Endothelial cell of umbilical vein (primary cell): ENCODE data around the gene RRP8.

Experiments used
- EZH2 ChIP-seq: IDR thresholded peaks from 2 replicates; pipeline ENCODE4 v1.6.1; 2012; ENCODE audit warnings: borderline replicate concordance, low read depth, mild to moderate bottlenecking, moderate library complexity, low read length, inconsistent platforms; ENCODE audit not compliant: severe bottlenecking
- FOS ChIP-seq: IDR thresholded peaks from 2 replicates; pipeline ENCODE4 v1.6.1; 2011; ENCODE audit warnings: mild to moderate bottlenecking, low read length, moderate library complexity, borderline replicate concordance; ENCODE audit not compliant: insufficient read depth
- GATA2 ChIP-seq: IDR thresholded peaks from 2 replicates; pipeline ENCODE4 v1.7.0; 2011; ENCODE audit warnings: low read depth, mild to moderate bottlenecking, moderate library complexity, mixed read lengths, low read length; ENCODE audit not compliant: insufficient read length, insufficient read depth
- JUN ChIP-seq: IDR thresholded peaks from 2 replicates; pipeline ENCODE4 v1.6.1; 2011; ENCODE audit warnings: borderline replicate concordance, low read depth; ENCODE audit not compliant: insufficient read length, insufficient read depth
- MYC ChIP-seq: IDR thresholded peaks from one replicate; pipeline ENCODE4 v1.6.1; 2011; ENCODE audit warnings: mild to moderate bottlenecking, low read depth, low read length
- POLR2A ChIP-seq: IDR thresholded peaks from 2 replicates; pipeline ENCODE4 v1.6.1; 2012; ENCODE audit warnings: low read depth, mild to moderate bottlenecking, control low read depth, low read length
- POLR2AphosphoS5 ChIP-seq: IDR thresholded peaks from 2 replicates; pipeline ENCODE4 v1.6.1; 2012; ENCODE audit warnings: low read depth, mild to moderate bottlenecking, control low read depth, low read length, moderate library complexity; ENCODE audit not compliant: insufficient read depth
- TF ChIP-seq, protein P1 (sequence below): IDR thresholded peaks from 2 replicates; pipeline ENCODE4 v1.6.1; 2011; ENCODE audit not compliant: insufficient read depth, insufficient read length
- TF ChIP-seq, protein P2 (sequence below), 2 donors: IDR thresholded peaks; 1 replicate in 1 of 2; 2 replicates in 1 of 2; pipeline ENCODE4 v1.5.1; 2011; ENCODE audit warnings: low read length in 2 of 2, mild to moderate bottlenecking in 2 of 2, moderate library complexity in 2 of 2, control low read depth in 1 of 2, inconsistent platforms in 1 of 2, low read depth in 1 of 2; ENCODE audit not compliant: insufficient read depth in 1 of 2; ENCODE audit errors: extremely low read depth in 1 of 2

DNA sequence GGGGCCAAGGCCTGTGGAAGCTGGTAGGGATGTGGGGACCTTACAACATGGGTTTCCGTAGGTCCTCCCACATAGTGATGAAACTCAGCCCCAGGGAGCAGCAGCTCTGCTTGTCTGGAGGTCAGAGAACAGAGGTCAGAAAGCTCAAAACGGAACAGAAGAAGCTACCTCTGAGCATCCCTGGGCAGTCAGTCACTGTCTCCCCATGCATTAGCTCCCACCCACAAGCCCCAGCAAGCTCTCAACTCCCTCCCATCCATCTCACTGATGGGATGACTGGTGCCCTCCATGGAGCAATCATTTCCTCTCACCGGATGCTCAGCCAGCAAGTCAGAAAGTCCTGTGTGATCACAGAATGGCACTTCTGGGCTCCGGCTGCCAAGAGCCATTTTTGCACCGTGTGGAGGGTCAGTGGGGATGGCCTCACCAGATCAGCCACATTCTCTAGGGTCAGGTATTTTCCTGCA, 13.9 kb upstream of the RRP8 start:
- TF ChIP-seq, protein P1, sequence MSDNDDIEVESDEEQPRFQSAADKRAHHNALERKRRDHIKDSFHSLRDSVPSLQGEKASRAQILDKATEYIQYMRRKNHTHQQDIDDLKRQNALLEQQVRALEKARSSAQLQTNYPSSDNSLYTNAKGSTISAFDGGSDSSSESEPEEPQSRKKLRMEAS, result no peak
- no peak for TF ChIP-seq POLR2A
- TF ChIP-seq, protein P2, sequence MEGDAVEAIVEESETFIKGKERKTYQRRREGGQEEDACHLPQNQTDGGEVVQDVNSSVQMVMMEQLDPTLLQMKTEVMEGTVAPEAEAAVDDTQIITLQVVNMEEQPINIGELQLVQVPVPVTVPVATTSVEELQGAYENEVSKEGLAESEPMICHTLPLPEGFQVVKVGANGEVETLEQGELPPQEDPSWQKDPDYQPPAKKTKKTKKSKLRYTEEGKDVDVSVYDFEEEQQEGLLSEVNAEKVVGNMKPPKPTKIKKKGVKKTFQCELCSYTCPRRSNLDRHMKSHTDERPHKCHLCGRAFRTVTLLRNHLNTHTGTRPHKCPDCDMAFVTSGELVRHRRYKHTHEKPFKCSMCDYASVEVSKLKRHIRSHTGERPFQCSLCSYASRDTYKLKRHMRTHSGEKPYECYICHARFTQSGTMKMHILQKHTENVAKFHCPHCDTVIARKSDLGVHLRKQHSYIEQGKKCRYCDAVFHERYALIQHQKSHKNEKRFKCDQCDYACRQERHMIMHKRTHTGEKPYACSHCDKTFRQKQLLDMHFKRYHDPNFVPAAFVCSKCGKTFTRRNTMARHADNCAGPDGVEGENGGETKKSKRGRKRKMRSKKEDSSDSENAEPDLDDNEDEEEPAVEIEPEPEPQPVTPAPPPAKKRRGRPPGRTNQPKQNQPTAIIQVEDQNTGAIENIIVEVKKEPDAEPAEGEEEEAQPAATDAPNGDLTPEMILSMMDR (IDR thresholded peaks at IDR 0.05; ENCODE audit: extremely low read depth in 1 of 2, insufficient read depth in 1 of 2, low read depth in 1 of 2, low read length in 2 of 2), result no peak
- no peak for TF ChIP-seq EZH2
- no peak for TF ChIP-seq MYC
- peak; percentile 54 for TF ChIP-seq POLR2AphosphoS5
- TF ChIP-seq FOS, result no peak
- TF ChIP-seq JUN, result no peak
- TF ChIP-seq GATA2, result no peak
